ENCODE results near the gene DNAJC11. TPM values are rescaled to one million over a fixed set of nuclear protein-coding genes. Genes with fewer than 3 reads are reported as not detected.
A peak's percentile ranks its signal among the peaks of the same experiment; 100 is the strongest.

DNAJC11 gene
- 10 to 100 TPM; 28.2 to 45.5 (median 35.9) TPM for total RNA-seq

- H3K4me3 ChIP-seq (replicated peaks in 1 of 3) = peak within 1 kb of the TSS; percentile 89 to 98 (median 97)
- H3K9me3 ChIP-seq = no peaks in the 10 kb centered on the region
- peak; percentile 84 to 88 for DNase-seq
- H3K27ac ChIP-seq = peak within 1 kb of the TSS in 2 of 3 donors; percentile 63 to 66
- TF ChIP-seq CTCF (IDR thresholded peaks at IDR 0.05) (peak; percentile 22 to 100 (median 92)), POLR2A (IDR thresholded peaks at IDR 0.05) (peak in 1 of 2 donors; percentile 41)
- 0 to 1% methylated on average over 10 to 39 of the region's 80 CpGs for WGBS, 2 donors
- no peaks in the 10 kb centered on the region for H3K36me3 ChIP-seq
- intact Hi-C loops (cut with DNase I) = no loop called here
- H3K4me1 ChIP-seq = peaks cover 10 to 11% of the 10 kb centered on the region in 2 donors
- no peaks in the 10 kb centered on the region for H3K27me3 ChIP-seq
These were observed at the start of gene DNAJC11 for GRCh38 chr1:6701437-6702153. Gene DNAJC11 (minus strand): TSS chr1:6701816. CDS start chr1:6701800, 16 bp downstream.

GRCh38 chr1:6750490-6750889 is 48.9 kb upstream of the DNAJC11 start:
- no peak for DNase-seq
- intact Hi-C loops (cut with DNase I) = no loop called here
- TF ChIP-seq POLR2A (IDR thresholded peaks at IDR 0.05) (no peak), CTCF (IDR thresholded peaks at IDR 0.05) (no peak)
- Histone ChIP-seq H3K4me3 (replicated peaks in 1 of 3) (no peak overlapping the region), H3K4me1 (no peaks in the 10 kb centered on the region), H3K36me3 (no peaks in the 10 kb centered on the region), H3K27me3 (no peaks in the 10 kb centered on the region), H3K27ac (no peak overlapping the region), H3K9me3 (no peaks in the 10 kb centered on the region)
- 91 to 93% methylated on average over 4 of the region's 4 CpGs for WGBS, 2 donors

GRCh38 chr1:6747674-6748073 is 46.1 kb upstream of the DNAJC11 start:
- H3K27ac ChIP-seq = no peak overlapping the region
- no peak for TF ChIP-seq CTCF (IDR thresholded peaks at IDR 0.05)
- no peak for TF ChIP-seq POLR2A (IDR thresholded peaks at IDR 0.05)
- no peak overlapping the region for H3K4me3 ChIP-seq (replicated peaks in 1 of 3)
- no peak for DNase-seq
- WGBS, 2 donors = 91 to 94% methylated on average over 2 of the region's 2 CpGs
- H3K36me3 ChIP-seq = no peaks in the 10 kb centered on the region
- intact Hi-C loops (cut with DNase I) = no loop called here
- peaks cover 0 to 8% of the 10 kb centered on the region in 2 donors for H3K4me1 ChIP-seq
- no peaks in the 10 kb centered on the region for H3K9me3 ChIP-seq
- H3K27me3 ChIP-seq = no peaks in the 10 kb centered on the region

GRCh38 chr1:6745073-6745472 is 43.5 kb upstream of the DNAJC11 start:
- H3K9me3 ChIP-seq = no peaks in the 10 kb centered on the region
- H3K27ac ChIP-seq = no peak overlapping the region
- intact Hi-C loops (cut with DNase I) = no loop called here
- peaks cover 0 to 8% of the 10 kb centered on the region in 2 donors for H3K4me1 ChIP-seq
- TF ChIP-seq POLR2A (IDR thresholded peaks at IDR 0.05) (no peak), CTCF (IDR thresholded peaks at IDR 0.05) (no peak)
- 88 to 90% methylated on average over 5 of the region's 5 CpGs for WGBS, 2 donors
- no peaks in the 10 kb centered on the region for H3K36me3 ChIP-seq
- H3K27me3 ChIP-seq = no peaks in the 10 kb centered on the region
- DNase-seq = no peak
- H3K4me3 ChIP-seq (replicated peaks in 1 of 3) = no peak overlapping the region
